Sigmoid colon (tissue), 4 donors: ENCODE results near the gene LRRC63.

Source experiments
- CTCF ChIP-seq, 4 experiments: fragments of 450-650 bp in 3 of 4; fragments of 200-600 bp in 1 of 4; IDR thresholded peaks; one replicate each; pipeline ENCODE4 v1.5.1; 2016 to 2019; ENCODE audit warnings: antibody characterized with exemption in 4 of 4, mild to moderate bottlenecking in 3 of 4, moderate library complexity in 2 of 4
- EP300 ChIP-seq, 4 donors: sonication (generic); formaldehyde crosslinking; IDR thresholded peaks; one replicate each; pipeline ENCODE4 v1.6.1; 2017; ENCODE audit warnings: antibody characterized with exemption in 4 of 4
- POLR2A ChIP-seq, 2 donors: fragments of 450-650 bp; IDR thresholded peaks; one replicate each; pipeline ENCODE4 v1.6.1; 2016; ENCODE audit warnings: antibody characterized with exemption in 2 of 2, mild to moderate bottlenecking in 2 of 2, moderate library complexity in 2 of 2
- POLR2AphosphoS5 ChIP-seq, 4 donors: sonication (generic); formaldehyde crosslinking; IDR thresholded peaks; one replicate each; pipeline ENCODE4 v1.6.1; 2017; ENCODE audit warnings: antibody characterized with exemption in 4 of 4

- TF ChIP-seq CTCF (IDR thresholded peaks at IDR 0.05) (no peak), POLR2AphosphoS5 (IDR thresholded peaks at IDR 0.05) (no peak), POLR2A (IDR thresholded peaks at IDR 0.05) (no peak), EP300 (IDR thresholded peaks at IDR 0.05) (no peak)
These were observed 41.0 kb upstream of the LRRC63 start for GRCh38 chr13:46170687-46171086.
